CD4-positive, alpha-beta T cell (primary cell): ENCODE results near the gene RAB11FIP3. TPM values are rescaled to one million over a fixed set of nuclear protein-coding genes. Genes with fewer than 3 reads are reported as not detected.

Experiments used
- ATAC-seq: fragments of 200-7000 bp; cut with Tn5 transposase; one replicate; pipeline ENCODE4 v1.10.0; 2022; ENCODE audit warnings: mild to moderate bottlenecking; ENCODE audit not compliant: poor library complexity
- CTCF ChIA-PET: fragments of 350-600 bp; sonication (Branson Sonifier 250); formaldehyde crosslinking; loops from one replicate; lab custom pipeline; 2021; ENCODE audit warnings: antibody characterized with exemption, inconsistent platforms; lab: Charles Lee
- POLR2A ChIA-PET: fragments of 350-600 bp; sonication (Branson Sonifier 250); formaldehyde crosslinking; loops from one replicate; lab custom pipeline; 2021; ENCODE audit warnings: antibody characterized with exemption, inconsistent platforms; lab: Charles Lee
- DNase-seq, 14 experiments: peaks; one replicate each; pipeline ENCODE4 v3.0.0-alpha.2; 2013 to 2020; ENCODE audit warnings: mixed read lengths in 2 of 14
- H3K27ac ChIP-seq, 2 donors: one replicate each; pipeline versions ENCODE4 v1.5.1 to v1.7.0; 2013; ENCODE audit warnings: low read length in 2 of 2, low read depth in 1 of 2, mild to moderate bottlenecking in 1 of 2
- H3K27me3 ChIP-seq, 2 experiments: 1 replicate in 1 of 2; 2 replicates in 1 of 2; pipeline versions ENCODE4 v1.6.1 to v1.7.0; 2013; ENCODE audit warnings: low read length in 2 of 2, control low read depth in 1 of 2, mild to moderate bottlenecking in 1 of 2, moderate library complexity in 1 of 2; ENCODE audit not compliant: insufficient read depth in 2 of 2, control insufficient read depth in 1 of 2
- H3K36me3 ChIP-seq: one replicate; pipeline ENCODE4 v1.6.1; 2013; ENCODE audit warnings: low read length, control low read depth; ENCODE audit not compliant: insufficient read depth
- H3K4me1 ChIP-seq: one replicate; pipeline ENCODE4 v1.6.1; 2013; ENCODE audit warnings: low read length, control low read depth; ENCODE audit not compliant: insufficient read depth
- H3K4me3 ChIP-seq: one replicate; pipeline ENCODE4 v1.5.1; 2013; ENCODE audit warnings: mild to moderate bottlenecking, low read length, moderate library complexity
- H3K9me3 ChIP-seq, 2 experiments: 1 replicate in 1 of 2; 2 replicates in 1 of 2; pipeline versions ENCODE4 v1.6.1 to v1.7.0; 2013; ENCODE audit warnings: low read length in 2 of 2, mild to moderate bottlenecking in 2 of 2, control low read depth in 1 of 2, moderate library complexity in 1 of 2; ENCODE audit not compliant: control insufficient read depth in 1 of 2, insufficient read depth in 1 of 2
- H3K27ac Mint-ChIP-seq: one replicate; pipeline ENCODE4 v1.8.0; 2020; ENCODE audit warnings: mixed read lengths
- H3K27me3 Mint-ChIP-seq: one replicate; pipeline ENCODE4 v1.8.0; 2021; ENCODE audit warnings: mixed read lengths
- H3K36me3 Mint-ChIP-seq: one replicate; pipeline ENCODE4 v1.8.0; 2021; ENCODE audit warnings: low read depth, mixed read lengths
- H3K4me1 Mint-ChIP-seq: one replicate; pipeline ENCODE4 v1.8.0; 2021; ENCODE audit warnings: low read depth, mixed read lengths
- H3K4me3 Mint-ChIP-seq: one replicate; pipeline ENCODE4 v1.8.0; 2020; ENCODE audit warnings: mild to moderate bottlenecking, mixed read lengths
- H3K9me3 Mint-ChIP-seq: one replicate; pipeline ENCODE4 v1.8.0; 2020; ENCODE audit warnings: mixed read lengths
- CTCF ChIP-seq: fragments of 200-600 bp; IDR thresholded peaks from one replicate; pipeline ENCODE4 v1.8.0; 2022; ENCODE audit warnings: antibody characterized with exemption, mild to moderate bottlenecking
- intact Hi-C, 2 experiments: fragments of 100-400 bp; cut with DNase I in 1 of 2; cut with micrococcal nuclease in 1 of 2; formaldehyde crosslinking; loops; one replicate each; pipeline versions ENCODE4 v1.15.1 to v1.9.0; 2023 to 2025; cut with DNase I, micrococcal nuclease
- total RNA-seq, 174 experiments: library from RNA in 2 of 174; stranded (reverse) in 2 of 174; gene quantifications; one replicate each; pipeline ENCODE4 v1.2.3 and lab custom pipeline; 2021 to 2026

RAB11FIP3 gene
- total RNA-seq, 2 experiments from 2014 or later: 28.4 to 29.0 TPM

DNA sequence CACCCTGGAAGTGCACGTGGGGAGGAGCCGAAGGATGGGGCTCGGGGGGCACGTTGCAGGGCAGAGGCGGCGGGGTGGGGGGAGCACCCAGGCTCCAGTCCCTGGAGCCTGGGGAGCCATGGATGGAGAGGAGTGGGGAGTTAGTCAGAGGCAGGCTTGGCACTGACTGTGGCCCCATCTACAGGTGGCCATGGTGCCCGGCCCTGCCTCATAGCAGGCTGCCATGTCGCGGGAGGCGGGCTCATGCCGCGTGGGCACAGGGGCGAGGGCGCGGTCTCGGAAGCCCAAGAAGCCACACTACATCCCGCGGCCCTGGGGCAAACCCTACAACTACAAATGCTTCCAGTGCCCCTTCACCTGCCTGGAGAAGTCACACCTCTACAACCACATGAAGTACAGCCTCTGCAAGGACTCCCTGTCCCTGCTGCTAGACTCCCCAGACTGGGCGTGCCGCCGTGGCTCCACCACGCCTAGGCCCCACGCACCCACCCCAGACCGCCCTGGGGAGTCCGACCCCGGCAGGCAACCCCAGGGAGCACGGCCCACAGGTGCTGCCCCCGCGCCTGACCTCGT, 137.7 kb downstream of the RAB11FIP3 start:
- ChIA-PET CTCF (no interaction called here), POLR2A (no interaction called here)
- no peak overlapping the region for H3K27ac Mint-ChIP-seq
- H3K36me3 Mint-ChIP-seq: no peaks in the 10 kb centered on the region
- no peaks in the 10 kb centered on the region for H3K9me3 Mint-ChIP-seq
- H3K4me1 Mint-ChIP-seq: peaks cover 14% of the 10 kb centered on the region
- ATAC-seq (no peak), DNase-seq (no peak)
- no peak overlapping the region for H3K4me3 Mint-ChIP-seq
- Histone ChIP-seq H3K9me3 (peaks cover 0 to 23% of the 10 kb centered on the region in 2 experiments), H3K27me3 (peaks cover 17 to 24% of the 10 kb centered on the region in 2 experiments), H3K4me3 (no peak overlapping the region), H3K36me3 (no peaks in the 10 kb centered on the region), H3K27ac (no peak overlapping the region), H3K4me1 (peaks cover 30% of the 10 kb centered on the region)
- no peak for TF ChIP-seq CTCF
- H3K27me3 Mint-ChIP-seq: peaks cover 4% of the 10 kb centered on the region
- intact Hi-C loops: no loop called here

GRCh38 chr16:564690-565418, 139.4 kb downstream of the RAB11FIP3 start:
- Histone ChIP-seq H3K27me3 (peaks cover 7 to 9% of the 10 kb centered on the region in 2 experiments), H3K4me1 (peaks cover 41% of the 10 kb centered on the region), H3K27ac (no peak overlapping the region), H3K9me3 (peaks cover 0 to 12% of the 10 kb centered on the region in 2 experiments), H3K36me3 (no peaks in the 10 kb centered on the region), H3K4me3 (no peak overlapping the region)
- no peak for DNase-seq
- TF ChIP-seq CTCF: no peak
- intact Hi-C loops: no loop called here
- H3K4me3 Mint-ChIP-seq: no peak overlapping the region
- ChIA-PET POLR2A (no interaction called here), CTCF (no interaction called here)
- H3K27me3 Mint-ChIP-seq: no peaks in the 10 kb centered on the region
- no peaks in the 10 kb centered on the region for H3K9me3 Mint-ChIP-seq
- no peak for ATAC-seq
- no peak overlapping the region for H3K27ac Mint-ChIP-seq
- no peaks in the 10 kb centered on the region for H3K36me3 Mint-ChIP-seq
- peaks cover 21% of the 10 kb centered on the region for H3K4me1 Mint-ChIP-seq

DNA sequence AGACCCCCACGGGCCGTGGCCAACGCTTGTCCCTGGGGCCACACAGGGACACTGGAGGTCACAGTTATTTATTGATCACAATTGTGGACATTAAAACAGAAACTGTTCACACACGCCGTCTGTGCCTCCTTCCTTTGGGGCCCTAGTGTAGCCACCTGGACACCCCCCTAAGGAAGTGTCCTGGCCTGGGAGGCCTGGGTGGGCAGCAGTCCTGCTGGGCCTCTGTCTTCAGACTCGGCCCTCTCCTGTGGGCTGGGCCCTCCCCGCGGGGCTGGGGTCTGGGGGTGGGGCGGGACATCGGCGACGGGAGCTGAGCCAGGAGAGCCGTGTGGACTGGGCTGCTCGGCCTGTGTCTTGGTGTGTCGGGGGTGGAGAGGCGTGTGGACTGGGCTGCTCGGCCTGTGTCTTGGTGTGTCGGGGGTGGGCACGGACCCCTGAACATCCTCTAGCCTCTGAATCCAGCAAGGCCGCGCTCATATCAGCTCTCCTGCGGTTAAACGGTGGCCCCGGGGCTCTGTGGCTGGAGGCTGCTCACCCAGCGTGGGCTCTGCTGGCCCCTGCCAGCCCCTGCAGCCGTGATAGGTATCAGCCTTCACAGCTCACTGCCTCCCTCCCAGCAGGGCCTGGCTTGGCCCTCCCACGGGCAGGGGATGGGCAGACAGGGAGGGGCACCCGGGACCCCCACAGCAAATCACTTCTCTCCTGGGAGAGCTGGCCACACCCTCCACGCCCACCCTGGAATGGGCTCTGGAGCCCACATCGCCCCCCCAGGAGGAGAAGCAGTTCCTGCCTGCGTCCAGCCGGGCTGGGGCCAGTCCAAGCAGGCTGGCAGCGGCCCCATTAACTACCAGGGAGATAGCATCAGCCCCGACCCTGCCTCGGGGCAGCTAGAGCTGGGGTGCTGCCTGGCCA, 140.2 kb downstream of the RAB11FIP3 start:
- Histone ChIP-seq H3K27ac (peak overlapping the region in 1 of 2 donors; percentile 72), H3K4me3 (no peak overlapping the region), H3K27me3 (peaks cover 7 to 9% of the 10 kb centered on the region in 2 experiments), H3K9me3 (peaks cover 0 to 12% of the 10 kb centered on the region in 2 experiments), H3K4me1 (peaks cover 46% of the 10 kb centered on the region), H3K36me3 (no peaks in the 10 kb centered on the region)
- no peaks in the 10 kb centered on the region for H3K36me3 Mint-ChIP-seq
- no peak for TF ChIP-seq CTCF
- DNase-seq (no peak), ATAC-seq (no peak)
- no peaks in the 10 kb centered on the region for H3K27me3 Mint-ChIP-seq
- no peaks in the 10 kb centered on the region for H3K9me3 Mint-ChIP-seq
- H3K4me3 Mint-ChIP-seq: no peak overlapping the region
- ChIA-PET POLR2A (no interaction called here), CTCF (no interaction called here)
- intact Hi-C loops: no loop called here
- peak overlapping the region; percentile 84 for H3K27ac Mint-ChIP-seq
- peaks cover 23% of the 10 kb centered on the region for H3K4me1 Mint-ChIP-seq
